ENCODE measurements around the gene ANKRD12. TPM values are rescaled to one million over a fixed set of nuclear protein-coding genes. Genes with fewer than 3 reads are reported as not detected.
A peak's percentile ranks its signal among the peaks of the same experiment; 100 is the strongest.

Gene ANKRD12
- total RNA-seq, 1 donor from 2014 or later, result 125 TPM

DNA sequence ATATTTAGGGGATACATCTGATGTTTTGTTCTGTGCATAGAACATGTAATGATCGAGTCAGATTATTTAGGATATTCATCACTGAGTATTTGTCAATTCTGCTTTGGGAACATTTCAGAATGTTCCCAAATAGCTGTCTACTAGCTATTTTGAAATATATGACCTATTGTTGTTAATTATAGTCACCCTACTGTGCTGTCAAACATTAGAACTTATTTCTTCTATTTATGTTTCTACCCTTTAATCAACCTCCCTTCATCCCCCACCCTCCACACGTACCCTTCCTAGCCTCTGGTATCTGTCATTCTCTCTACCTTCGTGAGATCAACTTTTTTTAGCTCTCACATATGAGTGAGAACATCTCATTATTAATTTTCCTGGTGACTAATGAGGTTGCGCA lies 40.9 kb downstream of the ANKRD12 start:
- ChIA-PET CTCF (interaction anchor here (1.6 kb wide), 1 partner anchor 30 kb away, joined by 4 read pairs; no protein-coding TSS in a partner anchor), POLR2A (interaction anchor here (0.5 kb wide), 1 partner anchor 254 kb away, joined by 3 read pairs; no protein-coding TSS in a partner anchor)
- peaks cover 39% of the 10 kb centered on the region for H3K36me3 Mint-ChIP-seq (ENCODE audit: low read depth)
- no peaks in the 10 kb centered on the region for H3K27me3 Mint-ChIP-seq
- H3K4me3 Mint-ChIP-seq, result peak overlapping the region; percentile 5
- DNase-seq (no peak), ATAC-seq (ENCODE audit: low read depth) (no peak)
- TF ChIP-seq, protein P1, sequence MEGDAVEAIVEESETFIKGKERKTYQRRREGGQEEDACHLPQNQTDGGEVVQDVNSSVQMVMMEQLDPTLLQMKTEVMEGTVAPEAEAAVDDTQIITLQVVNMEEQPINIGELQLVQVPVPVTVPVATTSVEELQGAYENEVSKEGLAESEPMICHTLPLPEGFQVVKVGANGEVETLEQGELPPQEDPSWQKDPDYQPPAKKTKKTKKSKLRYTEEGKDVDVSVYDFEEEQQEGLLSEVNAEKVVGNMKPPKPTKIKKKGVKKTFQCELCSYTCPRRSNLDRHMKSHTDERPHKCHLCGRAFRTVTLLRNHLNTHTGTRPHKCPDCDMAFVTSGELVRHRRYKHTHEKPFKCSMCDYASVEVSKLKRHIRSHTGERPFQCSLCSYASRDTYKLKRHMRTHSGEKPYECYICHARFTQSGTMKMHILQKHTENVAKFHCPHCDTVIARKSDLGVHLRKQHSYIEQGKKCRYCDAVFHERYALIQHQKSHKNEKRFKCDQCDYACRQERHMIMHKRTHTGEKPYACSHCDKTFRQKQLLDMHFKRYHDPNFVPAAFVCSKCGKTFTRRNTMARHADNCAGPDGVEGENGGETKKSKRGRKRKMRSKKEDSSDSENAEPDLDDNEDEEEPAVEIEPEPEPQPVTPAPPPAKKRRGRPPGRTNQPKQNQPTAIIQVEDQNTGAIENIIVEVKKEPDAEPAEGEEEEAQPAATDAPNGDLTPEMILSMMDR (IDR thresholded peaks at IDR 0.05), result no peak
- H3K27ac Mint-ChIP-seq, result no peak overlapping the region
- intact Hi-C loops (cut with micrococcal nuclease), result no loop called here
- H3K9me3 Mint-ChIP-seq, result no peaks in the 10 kb centered on the region
- H3K4me1 Mint-ChIP-seq, result peaks cover 81% of the 10 kb centered on the region

DNA sequence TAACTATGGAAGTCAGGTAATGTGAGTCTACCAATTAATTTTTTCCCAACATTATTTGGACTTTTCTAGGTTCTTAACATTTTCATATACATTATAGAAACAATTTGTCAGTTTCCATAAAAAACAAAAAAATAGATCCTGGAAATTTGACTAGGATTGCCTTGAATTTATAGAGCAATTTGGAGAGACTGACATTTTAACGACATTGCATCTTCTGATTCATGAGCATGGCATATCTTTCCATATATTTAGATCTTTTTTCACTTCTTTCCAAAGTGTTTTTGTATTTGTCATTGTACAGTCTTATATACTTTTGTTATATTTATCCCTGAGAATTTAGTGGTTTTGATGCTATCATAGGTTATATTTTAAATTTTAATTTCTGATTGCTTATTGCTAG lies 42.0 kb downstream of the ANKRD12 start:
- TF ChIP-seq, protein P1 (IDR thresholded peaks at IDR 0.05), result no peak
- no peak overlapping the region for H3K4me3 Mint-ChIP-seq
- peaks cover 82% of the 10 kb centered on the region for H3K4me1 Mint-ChIP-seq
- ATAC-seq (ENCODE audit: low read depth) (no peak), DNase-seq (no peak)
- no peak overlapping the region for H3K27ac Mint-ChIP-seq
- CTCF ChIA-PET, result interaction anchor here (1.6 kb wide), 1 partner anchor 31 kb away, joined by 4 read pairs; no protein-coding TSS in a partner anchor
- intact Hi-C loops (cut with micrococcal nuclease), result no loop called here
- POLR2A ChIA-PET, result no interaction called here
- no peaks in the 10 kb centered on the region for H3K27me3 Mint-ChIP-seq
- no peaks in the 10 kb centered on the region for H3K9me3 Mint-ChIP-seq
- H3K36me3 Mint-ChIP-seq (ENCODE audit: low read depth), result peaks cover 50% of the 10 kb centered on the region

DNA sequence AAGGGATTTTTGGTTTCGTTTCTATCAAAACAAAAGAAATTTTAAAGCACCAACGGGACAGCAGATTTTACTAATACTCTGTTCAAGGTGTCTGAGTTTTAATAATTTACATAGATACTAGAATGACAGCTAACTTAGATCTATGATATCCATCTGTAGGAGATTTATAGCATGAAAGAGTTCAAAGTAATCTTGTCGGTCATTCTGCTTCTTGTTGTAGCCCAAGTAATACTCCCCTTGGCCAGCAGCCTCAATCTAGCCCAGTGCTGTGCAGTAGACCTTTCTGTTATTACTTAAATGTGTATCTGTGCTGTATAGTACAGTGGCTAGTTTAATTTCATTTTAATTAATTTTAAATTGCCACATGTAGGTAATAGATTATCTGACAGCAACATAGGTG lies 44.7 kb downstream of the ANKRD12 start:
- Mint-ChIP-seq H3K27me3 (no peaks in the 10 kb centered on the region), H3K9me3 (no peaks in the 10 kb centered on the region), H3K27ac (no peak overlapping the region), H3K4me3 (no peak overlapping the region), H3K4me1 (peaks cover 81% of the 10 kb centered on the region), H3K36me3 (ENCODE audit: low read depth) (peaks cover 65% of the 10 kb centered on the region)
- POLR2A ChIA-PET, result interaction anchor here (1.1 kb wide), 1 partner anchor 43 kb away, joined by 3 read pairs; no protein-coding TSS in a partner anchor
- ATAC-seq (ENCODE audit: low read depth) (no peak), DNase-seq (no peak)
- CTCF ChIA-PET, result no interaction called here
- TF ChIP-seq, protein P1 (IDR thresholded peaks at IDR 0.05), result no peak
- intact Hi-C loops (cut with micrococcal nuclease), result loop anchor here (5.0 kb wide), 1 partner anchor 34 kb away; no protein-coding TSS in a partner anchor

DNA sequence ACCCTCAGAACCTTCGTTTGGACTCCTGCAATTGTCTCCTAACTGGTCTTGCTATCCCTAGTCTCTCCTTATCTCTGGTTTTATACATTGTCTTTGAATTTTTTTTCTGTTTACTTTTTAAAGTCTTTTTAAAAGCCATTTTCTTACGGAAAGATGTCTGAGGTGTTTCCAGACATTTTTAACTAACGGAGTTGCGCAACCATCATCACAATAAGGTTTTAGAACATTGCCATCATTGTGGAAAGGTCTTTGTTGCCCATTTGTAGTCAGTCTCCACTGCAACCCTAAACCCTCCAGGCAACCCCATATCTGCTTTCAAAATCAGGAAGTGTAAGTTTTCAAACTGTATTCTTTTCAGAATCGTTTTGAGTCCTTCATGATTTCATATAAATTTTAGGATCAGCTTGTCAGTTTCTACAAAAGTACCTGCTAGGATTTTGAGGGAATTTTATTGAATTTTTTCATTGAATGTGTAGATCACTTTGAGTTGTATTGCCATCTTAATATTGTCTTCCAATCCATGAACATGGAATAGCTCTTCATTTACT lies 46.3 kb downstream of the ANKRD12 start:
- CTCF ChIA-PET, result no interaction called here
- Mint-ChIP-seq H3K36me3 (ENCODE audit: low read depth) (peaks cover 62% of the 10 kb centered on the region), H3K9me3 (no peaks in the 10 kb centered on the region), H3K27me3 (no peaks in the 10 kb centered on the region), H3K27ac (peak overlapping the region; percentile 14), H3K4me1 (peaks cover 73% of the 10 kb centered on the region), H3K4me3 (no peak overlapping the region)
- DNase-seq (no peak), ATAC-seq (ENCODE audit: low read depth) (no peak)
- TF ChIP-seq, protein P1 (IDR thresholded peaks at IDR 0.05), result no peak
- intact Hi-C loops (cut with micrococcal nuclease), result loop anchor here (5.0 kb wide), 1 partner anchor 36 kb away; no protein-coding TSS in a partner anchor
- POLR2A ChIA-PET, result interaction anchor here (1.5 kb wide), 1 partner anchor 46 kb away, joined by 3 read pairs; the partner anchor contains the start of gene ANKRD12

DNA sequence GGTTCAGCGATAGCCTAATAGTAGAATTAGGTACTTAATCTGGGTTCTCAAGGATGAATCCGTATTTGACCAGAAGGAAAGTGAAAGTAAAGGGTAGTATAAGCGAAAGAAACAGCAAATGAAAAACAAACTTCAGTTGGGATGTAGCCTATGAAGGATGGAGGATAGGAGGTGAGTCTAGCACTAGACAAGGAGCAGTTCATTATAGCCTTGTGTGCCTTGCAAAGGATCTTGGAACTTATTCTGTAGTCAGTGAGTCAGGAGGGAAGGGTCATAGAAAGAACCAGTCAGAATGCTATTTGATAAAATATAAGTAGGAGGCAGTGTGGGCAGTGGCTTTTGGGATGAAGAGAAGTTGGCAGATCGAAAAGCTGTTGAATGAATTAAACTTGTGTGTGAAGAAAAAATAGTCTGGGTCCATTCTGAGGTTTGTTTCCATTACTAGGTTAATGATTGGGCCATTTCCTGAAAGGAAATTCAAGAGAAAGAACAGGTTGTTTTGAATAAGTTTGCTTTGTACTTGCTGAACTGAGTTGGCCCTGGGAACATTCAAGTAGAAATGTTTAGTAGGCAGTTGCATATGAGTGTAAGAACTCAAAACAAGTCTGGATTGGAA lies 48.5 kb downstream of the ANKRD12 start:
- H3K4me1 Mint-ChIP-seq, result peaks cover 59% of the 10 kb centered on the region
- peaks cover 70% of the 10 kb centered on the region for H3K36me3 Mint-ChIP-seq (ENCODE audit: low read depth)
- no peaks in the 10 kb centered on the region for H3K27me3 Mint-ChIP-seq

More for the DNA sequence above, 48.5 kb downstream of the ANKRD12 start:
- ChIA-PET POLR2A (interaction anchor here (0.7 kb wide), 1 partner anchor 21 kb away, joined by 3 read pairs; no protein-coding TSS in a partner anchor), CTCF (no interaction called here)
- DNase-seq, result no peak
- peak overlapping the region; percentile 71 for H3K4me3 Mint-ChIP-seq
- intact Hi-C loops (cut with micrococcal nuclease), result loop anchor here (5.0 kb wide), 1 partner anchor 38 kb away; no protein-coding TSS in a partner anchor
- ATAC-seq (ENCODE audit: low read depth), result no peak
- peak overlapping the region; percentile 51 for H3K27ac Mint-ChIP-seq
- no peaks in the 10 kb centered on the region for H3K9me3 Mint-ChIP-seq
- TF ChIP-seq, protein P1 (IDR thresholded peaks at IDR 0.05), result no peak

Measured in activated B cell treated with CpG ODN at 0.5 μM for 24 hours (primary cell).